Psoas muscle (tissue), 8 donors: Measurements from ENCODE around the gene SLC24A3. TPM values are rescaled to one million over a fixed set of nuclear protein-coding genes. Genes with fewer than 3 reads are reported as not detected.

Experiments used
- ATAC-seq, 4 donors: fragments of 200-7000 bp; cut with Tn5 transposase; one replicate each; pipeline ENCODE4 v1.9.1; 2020; ENCODE audit warnings: moderate library complexity in 3 of 4, mild to moderate bottlenecking in 2 of 4
- DNase-seq, 2 donors: peaks; one replicate each; pipeline ENCODE4 v3.0.0-alpha.2; 2020
- H3K27ac ChIP-seq: fragments of 200-600 bp; one replicate; pipeline ENCODE4 v1.8.0; 2022
- H3K27me3 ChIP-seq, 3 donors: fragments of 200-600 bp in 1 of 3; one replicate each; pipeline versions ENCODE4 v1.6.1 to v1.8.0; 2013 to 2022; ENCODE audit warnings: low read length in 2 of 3, mild to moderate bottlenecking in 2 of 3, moderate library complexity in 1 of 3; ENCODE audit not compliant: insufficient read depth in 3 of 3
- H3K36me3 ChIP-seq, 2 donors: fragments of 200-600 bp in 1 of 2; one replicate each; pipeline versions ENCODE4 v1.6.1 to v1.8.0; 2013 to 2022; ENCODE audit warnings: low read depth in 1 of 2, mild to moderate bottlenecking in 1 of 2, moderate library complexity in 1 of 2; ENCODE audit not compliant: insufficient read depth in 1 of 2
- H3K4me1 ChIP-seq: fragments of 200-600 bp; one replicate; pipeline ENCODE4 v1.8.0; 2022
- H3K4me3 ChIP-seq: fragments of 200-600 bp; one replicate; pipeline ENCODE4 v1.8.0; 2022; ENCODE audit warnings: mild to moderate bottlenecking
- H3K9me3 ChIP-seq: fragments of 200-600 bp; one replicate; pipeline ENCODE4 v1.8.0; 2022
- CTCF ChIP-seq: fragments of 200-600 bp; IDR thresholded peaks from one replicate; pipeline ENCODE4 v1.8.0; 2022; ENCODE audit warnings: antibody characterized with exemption
- WGBS, 3 donors: extraction: QIAGEN DNeasy Blood & Tissue Kit; methylation state at CpG; one replicate each; pipeline versions ENCODE4 v1.1.6 to v1.1.7; 2013; 5-methylcytosine and 5-hydroxymethylcytosine counted together
- intact Hi-C, 2 donors: fragments of 100-400 bp; cut with DNase I; formaldehyde crosslinking; loops; one replicate each; pipeline versions ENCODE4 v1.11.0 to v1.14.2; 2022
- polyA plus RNA-seq, 3 donors: library from polyadenylated mRNA; stranded (reverse); fragments of 200-250 nt; gene quantifications; one replicate each; pipeline ENCODE4 v1.2.3, GENCODE V29; 2013
- total RNA-seq, 4 donors: library from RNA; stranded (reverse); fragmentation: NEBNext Ultra II Directional in 2 of 4; extraction: Animal tissue kit (Norgen Biotek cat#: 25700) in 2 of 4; gene quantifications; one replicate each; pipeline versions ENCODE4 v1.2.1 to v1.2.4, GENCODE V29; 2021 to 2023
- donor health status: healthy with polysubstance abuse.
- donor health status: DM: no; HTN: no; CAD: no; lungs with moderate emphysema.
- donor health status: Bipolar disorder and iron deficiency.
- donor health status: healthy.
- donor health status: DM: yes; HTN: yes; CAD: no.
- donor health status: DM: no; HTN: no; CAD: no.
- donor health status: DM: no; HTN: no; CAD: no.
- donor health status: DM: yes; HTN: yes; CAD: no.

The SLC24A3 gene
- total and polyA plus RNA-seq, 7 donors = 3.0 to 24.4 (median 8.2) TPM

DNA sequence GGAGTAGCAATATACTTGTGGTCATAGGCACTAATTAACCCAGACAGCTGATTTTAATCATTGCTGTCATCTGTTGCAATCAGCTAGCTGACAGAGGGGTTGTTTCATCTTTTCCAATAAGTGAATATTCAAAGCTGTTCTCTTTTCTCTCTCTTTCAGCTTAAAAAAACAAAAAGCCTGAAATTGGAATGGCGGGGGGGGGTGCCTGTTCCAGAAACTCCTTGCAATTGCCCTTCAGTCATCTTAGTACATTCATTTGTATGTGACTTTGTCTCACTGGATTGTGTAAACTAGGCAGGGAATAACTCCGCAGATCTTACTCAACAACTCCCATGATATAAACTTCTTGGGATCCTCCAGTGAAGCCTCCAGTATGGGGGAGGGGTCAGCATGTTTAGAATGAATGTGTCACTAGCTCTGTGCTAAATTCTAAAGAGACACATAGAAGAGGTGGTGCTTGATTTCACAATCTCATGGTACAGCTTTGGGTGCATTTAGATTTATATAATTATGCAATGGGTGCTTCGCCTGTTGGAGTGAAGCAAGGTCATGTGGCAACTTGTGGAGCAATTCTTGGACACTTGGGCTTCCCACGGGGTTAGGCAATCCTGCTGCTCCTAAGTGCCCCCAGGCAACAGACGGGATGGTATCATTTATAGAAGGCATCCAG lies 40.1 kb downstream of the SLC24A3 start:
- intact Hi-C loops = no loop called here
- peak in 3 of 4 donors; percentile 51 to 89 (median 88) for ATAC-seq
- Histone ChIP-seq H3K4me1 (peaks cover 16% of the 10 kb centered on the region), H3K27me3 (no peaks in the 10 kb centered on the region), H3K36me3 (no peaks in the 10 kb centered on the region), H3K9me3 (no peaks in the 10 kb centered on the region), H3K4me3 (no peak overlapping the region), H3K27ac (no peak overlapping the region)
- peak in 1 of 2 donors; percentile 60 for DNase-seq
- 61 to 68% (median 68%) methylated on average over 5 of the region's 5 CpGs for WGBS, 3 donors
- no peak for TF ChIP-seq CTCF

GRCh38 chr20:19253316-19253715 lies 40.9 kb downstream of the SLC24A3 start:
- peaks cover 16% of the 10 kb centered on the region for H3K4me1 ChIP-seq
- ATAC-seq (no peak), DNase-seq (no peak)
- no peak for TF ChIP-seq CTCF
- WGBS, 3 donors = 90 to 95% (median 90%) methylated on average over 5 of the region's 5 CpGs
- no peak overlapping the region for H3K27ac ChIP-seq
- no peaks in the 10 kb centered on the region for H3K36me3 ChIP-seq
- no peaks in the 10 kb centered on the region for H3K27me3 ChIP-seq
- intact Hi-C loops = no loop called here
- H3K4me3 ChIP-seq = no peak overlapping the region
- no peaks in the 10 kb centered on the region for H3K9me3 ChIP-seq

- no peak for DNase-seq
- TF ChIP-seq CTCF = no peak
These were observed 41.7 kb downstream of the SLC24A3 start for GRCh38 chr20:19253916-19254820.

GRCh38 chr20:19254956-19255355 lies 42.5 kb downstream of the SLC24A3 start:
- no peaks in the 10 kb centered on the region for H3K27me3 ChIP-seq
- intact Hi-C loops = no loop called here

More at GRCh38 chr20:19253916-19254820, 41.7 kb downstream of the SLC24A3 start:
- Histone ChIP-seq H3K27ac (no peak overlapping the region), H3K4me3 (no peak overlapping the region), H3K9me3 (no peaks in the 10 kb centered on the region), H3K4me1 (peaks cover 25% of the 10 kb centered on the region), H3K36me3 (no peaks in the 10 kb centered on the region), H3K27me3 (no peaks in the 10 kb centered on the region)
- 75 to 88% (median 76%) methylated on average over 13 of the region's 13 CpGs for WGBS, 3 donors
- intact Hi-C loops = no loop called here
- ATAC-seq = no peak

More at GRCh38 chr20:19254956-19255355, 42.5 kb downstream of the SLC24A3 start:
- no peak for ATAC-seq
- no peak for DNase-seq
- peaks cover 33% of the 10 kb centered on the region for H3K4me1 ChIP-seq
- TF ChIP-seq CTCF = no peak
- H3K27ac ChIP-seq = no peak overlapping the region
- H3K9me3 ChIP-seq = no peaks in the 10 kb centered on the region
- H3K4me3 ChIP-seq = no peak overlapping the region
- H3K36me3 ChIP-seq = no peaks in the 10 kb centered on the region
- 68 to 81% (median 81%) methylated on average over 4 of the region's 4 CpGs for WGBS, 3 donors
